SK-N-SH (cell line): Measurements from ENCODE around the gene PPP1CA. TPM values are rescaled to one million over a fixed set of nuclear protein-coding genes. Genes with fewer than 3 reads are reported as not detected.

ENCODE experiments used
- CTCF ChIA-PET: fragments of 300-600, 350-600 bp; formaldehyde crosslinking; extraction: SDS; loops from one replicate; lab custom pipeline; 2021; lab: Yijun Ruan, JAX
- POLR2A ChIA-PET: fragments of 350-600 bp; sonication (Branson Sonifier 250); formaldehyde crosslinking; extraction: SDS; loops from one replicate; lab custom pipeline; 2020; ENCODE audit warnings: antibody characterized with exemption, inconsistent platforms; lab: Yijun Ruan, JAX
- DNase-seq: peaks from one replicate; pipeline ENCODE4 v3.0.0; 2012
- H2AFZ ChIP-seq: fragments of 200-600 bp; sonication (generic); 2 replicates; pipeline ENCODE4 v1.8.1; 2016; ENCODE audit warnings: antibody characterized with exemption, mild to moderate bottlenecking, low read depth
- H3F3A ChIP-seq: fragments of 200-600 bp; sonication (generic); replicated peaks from 2 replicates; pipeline ENCODE3; 2016; ENCODE audit warnings: antibody characterized with exemption, mild to moderate bottlenecking; ENCODE audit not compliant: insufficient read depth
- H3K27ac ChIP-seq, 2 experiments: fragments of 200-500 bp in 1 of 2; fragments of 200-600 bp in 1 of 2; sonication (Bioruptor generic) in 1 of 2; sonication (generic), shearing (Covaris generic) in 1 of 2; 2 replicates each; pipeline versions ENCODE4 v1.5.1 to v1.6.1; 2014 to 2016; ENCODE audit warnings: low read depth in 2 of 2, inconsistent platforms in 1 of 2, low read length in 1 of 2, mild to moderate bottlenecking in 1 of 2, mixed read lengths in 1 of 2
- H3K27me3 ChIP-seq: fragments of 200-600 bp; sonication (generic), shearing (Covaris generic); 2 replicates; pipeline ENCODE4 v1.6.1; 2016; ENCODE audit warnings: mixed run types; ENCODE audit not compliant: insufficient read depth
- H3K36me3 ChIP-seq, 2 experiments: fragments of 200-500 bp in 1 of 2; fragments of 200-600 bp in 1 of 2; sonication (Bioruptor generic) in 1 of 2; sonication (generic) in 1 of 2; replicated peaks in 1 of 2; 2 replicates each; pipeline versions ENCODE3 to v1.5.1; 2014 to 2016; ENCODE audit warnings: low read length in 1 of 2, mild to moderate bottlenecking in 1 of 2; ENCODE audit not compliant: insufficient read depth in 2 of 2, control insufficient read depth in 1 of 2
- H3K4me1 ChIP-seq, 2 experiments: fragments of 200-500 bp in 1 of 2; fragments of 200-600 bp in 1 of 2; sonication (Bioruptor generic) in 1 of 2; sonication (generic), shearing (Covaris generic) in 1 of 2; 2 replicates each; pipeline versions ENCODE4 v1.5.1 to v1.6.1; 2014 to 2016; ENCODE audit warnings: low read depth in 1 of 2, low read length in 1 of 2, mixed run types in 1 of 2; ENCODE audit not compliant: insufficient read depth in 2 of 2, control insufficient read depth in 1 of 2
- H3K4me2 ChIP-seq: fragments of 200-600 bp; sonication (generic), shearing (Covaris generic); 2 replicates; pipeline ENCODE4 v1.6.1; 2017; ENCODE audit warnings: mixed run types
- H3K4me3 ChIP-seq, 2 experiments: fragments of 200-500 bp in 1 of 2; fragments of 200-600 bp in 1 of 2; sonication (Bioruptor generic) in 1 of 2; sonication (generic), shearing (Covaris generic) in 1 of 2; 2 replicates each; pipeline versions ENCODE4 v1.5.1 to v1.8.1; 2014 to 2016; ENCODE audit warnings: low read depth in 2 of 2, inconsistent platforms in 1 of 2, low read length in 1 of 2, mild to moderate bottlenecking in 1 of 2, mixed read lengths in 1 of 2, moderate library complexity in 1 of 2
- H3K79me2 ChIP-seq: fragments of 200-600 bp; sonication (generic); 2 replicates; pipeline ENCODE4 v1.8.1; 2017; ENCODE audit warnings: mild to moderate bottlenecking; ENCODE audit not compliant: insufficient read depth
- H3K9ac ChIP-seq: fragments of 200-600 bp; sonication (generic); 2 replicates; pipeline ENCODE4 v1.6.1; 2017; ENCODE audit warnings: mixed run types
- H3K9me2 ChIP-seq: fragments of 200-600 bp; sonication (generic); 2 replicates; pipeline ENCODE4 v1.6.1; 2017; ENCODE audit warnings: mixed run types
- H3K9me3 ChIP-seq: fragments of 200-600 bp; sonication (generic); 2 replicates; pipeline ENCODE4 v1.6.1; 2017; ENCODE audit warnings: mixed run types, mild to moderate bottlenecking, moderate library complexity
- H4K20me1 ChIP-seq: fragments of 200-600 bp; sonication (generic); 2 replicates; pipeline ENCODE4 v1.6.1; 2017; ENCODE audit warnings: mild to moderate bottlenecking, mixed run types; ENCODE audit not compliant: insufficient read depth
- CHD2 ChIP-seq: fragments of 150-350 bp; IDR thresholded peaks from 2 replicates; pipeline ENCODE4 v1.6.1; 2018; ENCODE audit warnings: low read length; ENCODE audit not compliant: partially characterized antibody
- FOXJ3 ChIP-seq: sonication (generic); formaldehyde crosslinking; IDR thresholded peaks from 2 replicates; pipeline ENCODE4 v1.5.1; 2020; ENCODE audit warnings: mild to moderate bottlenecking, missing genetic modification reagents
- GABPA ChIP-seq: IDR thresholded peaks from 2 replicates; pipeline ENCODE4 v1.4.0; 2012; ENCODE audit warnings: low read depth, mild to moderate bottlenecking
- MXI1 ChIP-seq: IDR thresholded peaks from 2 replicates; pipeline ENCODE4 v1.6.1; 2012; ENCODE audit warnings: mild to moderate bottlenecking, low read depth, low read length, improper control_type of control experiment
- REST ChIP-seq: IDR thresholded peaks from 2 replicates; pipeline ENCODE4 v1.6.1; 2012; ENCODE audit warnings: mild to moderate bottlenecking, low read depth, low read length, moderate library complexity
- RXRA ChIP-seq: IDR thresholded peaks from 2 replicates; pipeline ENCODE4 v1.4.0; 2012; ENCODE audit warnings: low read depth, mild to moderate bottlenecking, borderline replicate concordance
- SMC3 ChIP-seq: IDR thresholded peaks from 2 replicates; pipeline ENCODE4 v1.6.1; 2012; ENCODE audit warnings: low read depth, low read length, improper control_type of control experiment
- TCF12 ChIP-seq: IDR thresholded peaks from 2 replicates; pipeline ENCODE4 v1.4.0; 2012
- TEAD4 ChIP-seq: IDR thresholded peaks from 2 replicates; pipeline ENCODE4 v1.4.0; 2012; ENCODE audit warnings: mild to moderate bottlenecking, borderline replicate concordance; ENCODE audit not compliant: insufficient read depth
- YY1 ChIP-seq: IDR thresholded peaks from 2 replicates; pipeline ENCODE4 v1.4.0; 2012; ENCODE audit warnings: low read depth, mild to moderate bottlenecking
- ZBTB33 ChIP-seq: IDR thresholded peaks from 2 replicates; pipeline ENCODE4 v1.4.0; 2012; ENCODE audit warnings: low read depth, borderline replicate concordance
- WGBS: methylation state at CpG from one replicate; pipeline ENCODE4 v1.1.6; 2017; ENCODE audit warnings: low lambda C conversion rate; 5-methylcytosine and 5-hydroxymethylcytosine counted together
- polyA plus RNA-seq, 3 experiments: library from polyadenylated mRNA; depleted of rRNA; stranded (reverse); fragments of >200 nt; gene quantifications; 2 replicates each; pipeline ENCODE4 v1.2.3, GENCODE V29; 2012
- TF ChIP-seq, protein P1 (sequence below): IDR thresholded peaks from 2 replicates; pipeline ENCODE4 v1.4.0; 2012; ENCODE audit warnings: low read depth
- TF ChIP-seq, protein P2 (sequence below): IDR thresholded peaks from 2 replicates; pipeline ENCODE4; 2012

Gene PPP1CA
- polyA plus RNA-seq, 1 of the 3 experiments (the other 2 are of a cell fraction) = 261 TPM

- H3K27ac ChIP-seq = no peak overlapping the region
- no peak overlapping the region for H3K9ac ChIP-seq
- CTCF ChIA-PET = interaction anchor here (2.5 kb wide), 1 partner anchor 11 kb away, joined by 6 read pairs; no protein-coding TSS in a partner anchor
- H3F3A ChIP-seq = peaks cover 18% of the 10 kb centered on the region
- no peaks in the 10 kb centered on the region for H3K9me3 ChIP-seq
- TF ChIP-seq FOXJ3 (CRISPR knock-in tag) (no peak), CHD2 (no peak), GABPA (no peak), TCF12 (no peak), REST (no peak), SMC3 (no peak), TEAD4 (no peak), MXI1 (no peak), ZBTB33 (no peak), RXRA (no peak), YY1 (no peak)
- TF ChIP-seq, protein P1, sequence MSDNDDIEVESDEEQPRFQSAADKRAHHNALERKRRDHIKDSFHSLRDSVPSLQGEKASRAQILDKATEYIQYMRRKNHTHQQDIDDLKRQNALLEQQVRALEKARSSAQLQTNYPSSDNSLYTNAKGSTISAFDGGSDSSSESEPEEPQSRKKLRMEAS = no peak
- TF ChIP-seq, protein P2, sequence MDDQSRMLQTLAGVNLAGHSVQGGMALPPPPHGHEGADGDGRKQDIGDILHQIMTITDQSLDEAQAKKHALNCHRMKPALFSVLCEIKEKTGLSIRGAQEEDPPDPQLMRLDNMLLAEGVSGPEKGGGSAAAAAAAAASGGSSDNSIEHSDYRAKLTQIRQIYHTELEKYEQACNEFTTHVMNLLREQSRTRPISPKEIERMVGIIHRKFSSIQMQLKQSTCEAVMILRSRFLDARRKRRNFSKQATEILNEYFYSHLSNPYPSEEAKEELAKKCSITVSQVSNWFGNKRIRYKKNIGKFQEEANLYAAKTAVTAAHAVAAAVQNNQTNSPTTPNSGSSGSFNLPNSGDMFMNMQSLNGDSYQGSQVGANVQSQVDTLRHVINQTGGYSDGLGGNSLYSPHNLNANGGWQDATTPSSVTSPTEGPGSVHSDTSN = no peak
- TF ChIP-seq, all 33 proteins: peak for 0
- Histone ChIP-seq H3K4me1 (peaks cover 0 to 13% of the 10 kb centered on the region in 2 experiments; a peak in 1 of 4 replicates), H3K79me2 (peaks cover 23% of the 10 kb centered on the region), H3K27me3 (no peaks in the 10 kb centered on the region), H2AFZ (no peak overlapping the region), H3K4me2 (no peak overlapping the region), H3K4me3 (no peak overlapping the region), H3K9me2 (no peaks in the 10 kb centered on the region), H3K36me3 (peaks cover 8 to 13% of the 10 kb centered on the region in 2 experiments), H4K20me1 (no peaks in the 10 kb centered on the region)
- DNase-seq = no peak
- WGBS = 92% methylated on average over 6 of the region's 18 CpGs
- POLR2A ChIA-PET = no interaction called here
Observed at GRCh38 chr11:67393437-67393836, 8.2 kb downstream of the PPP1CA start.
